GM18907 (cell line): ENCODE results near the gene GAS2.

Experiments used
- ATAC-seq: cut with Tn5 transposase; IDR thresholded peaks from one replicate; pipeline ENCODE4 v1.9.1; 2021; ENCODE audit warnings: mild to moderate bottlenecking, moderate library complexity; ENCODE audit not compliant: unreplicated experiment

The GAS2 gene

GRCh38 chr11:22785251-22785650 lies 118.8 kb downstream of the GAS2 start:
- ATAC-seq, result no peak

GRCh38 chr11:22786475-22786874 lies 120.1 kb downstream of the GAS2 start:
- peak; percentile 83 for ATAC-seq

GRCh38 chr11:22787055-22787454 lies 120.6 kb downstream of the GAS2 start:
- ATAC-seq, result no peak

- peak; percentile 57 for ATAC-seq
These were observed 121.2 kb downstream of the GAS2 start for GRCh38 chr11:22787551-22788162.

GRCh38 chr11:22792497-22792896 lies 126.1 kb downstream of the GAS2 start:
- ATAC-seq, result peak; percentile 59

GRCh38 chr11:22795914-22796313 lies 129.5 kb downstream of the GAS2 start:
- no peak for ATAC-seq

- ATAC-seq, result no peak
These were observed 130.6 kb downstream of the GAS2 start for GRCh38 chr11:22797047-22797446.

- ATAC-seq, result no peak
These were observed 132.5 kb downstream of the GAS2 start for GRCh38 chr11:22798901-22799300.

GRCh38 chr11:22800482-22800881 lies 134.1 kb downstream of the GAS2 start:
- ATAC-seq, result no peak

GRCh38 chr11:22802861-22803260 lies 136.4 kb downstream of the GAS2 start:
- no peak for ATAC-seq

GRCh38 chr11:22807391-22807790 lies 141.0 kb downstream of the GAS2 start:
- ATAC-seq, result no peak

- ATAC-seq, result peak; percentile 99
These were observed 141.6 kb downstream of the GAS2 start for GRCh38 chr11:22807855-22808570.

- ATAC-seq, result no peak
These were observed 142.3 kb downstream of the GAS2 start for GRCh38 chr11:22808571-22809197.

GRCh38 chr11:22809893-22810292 lies 143.5 kb downstream of the GAS2 start:
- ATAC-seq, result no peak

- no peak for ATAC-seq
These were observed 155.8 kb downstream of the GAS2 start for GRCh38 chr11:22822203-22822602.

GRCh38 chr11:22828373-22828772 lies 162.0 kb downstream of the GAS2 start:
- ATAC-seq, result no peak

GRCh38 chr11:22829231-22830081 lies 163.0 kb downstream of the GAS2 start, which contains the start of gene SVIP:
Gene SVIP, minus strand, starts transcription at chr11:22829801. Its CDS starts 53 bp downstream, at chr11:22829748.
- ATAC-seq, result peak; percentile 95

GRCh38 chr11:22830082-22830414 lies 163.6 kb downstream of the GAS2 start:
- ATAC-seq, result no peak

- no peak for ATAC-seq
These were observed 166.1 kb downstream of the GAS2 start for GRCh38 chr11:22832315-22833015.

GRCh38 chr11:22846726-22847125 lies 180.3 kb downstream of the GAS2 start:
- ATAC-seq, result no peak

- ATAC-seq, result no peak
These were observed 185.1 kb downstream of the GAS2 start for GRCh38 chr11:22851477-22851876.
